Measurements from ENCODE around the gene XRRA1. TPM values are rescaled to one million over a fixed set of nuclear protein-coding genes. Genes with fewer than 3 reads are reported as not detected.

XRRA1 gene
- total and polyA plus RNA-seq, 4 donors = 2.4 to 27.8 (median 9.9) TPM

DNA sequence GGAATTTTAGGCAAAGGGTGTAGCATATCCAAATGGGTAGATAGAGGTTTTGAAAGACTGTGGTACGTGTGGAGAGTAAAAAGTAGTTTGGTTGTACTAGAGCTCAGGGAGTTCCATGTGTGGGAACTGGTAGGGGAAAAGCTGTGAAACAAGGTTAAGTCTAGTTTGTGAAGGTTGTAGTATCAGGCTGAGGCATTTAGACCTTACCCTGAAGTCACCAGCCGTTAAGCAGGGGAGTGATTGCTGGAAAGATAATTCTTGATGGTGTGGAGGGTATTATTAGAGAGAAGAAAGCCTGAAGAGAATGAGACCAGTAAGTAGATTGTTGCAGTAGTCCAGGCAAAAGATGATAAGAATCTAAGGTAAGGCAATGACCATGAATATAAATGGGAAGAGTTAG is 132.2 kb downstream of the XRRA1 start:
- no peaks in the 10 kb centered on the region for H3K9me3 ChIP-seq (ENCODE audit: control insufficient read depth in 4 of 4, insufficient read depth in 3 of 4, low read length in 3 of 4)
- H3K4me3 ChIP-seq = no peak overlapping the region
- TF ChIP-seq, protein P1, sequence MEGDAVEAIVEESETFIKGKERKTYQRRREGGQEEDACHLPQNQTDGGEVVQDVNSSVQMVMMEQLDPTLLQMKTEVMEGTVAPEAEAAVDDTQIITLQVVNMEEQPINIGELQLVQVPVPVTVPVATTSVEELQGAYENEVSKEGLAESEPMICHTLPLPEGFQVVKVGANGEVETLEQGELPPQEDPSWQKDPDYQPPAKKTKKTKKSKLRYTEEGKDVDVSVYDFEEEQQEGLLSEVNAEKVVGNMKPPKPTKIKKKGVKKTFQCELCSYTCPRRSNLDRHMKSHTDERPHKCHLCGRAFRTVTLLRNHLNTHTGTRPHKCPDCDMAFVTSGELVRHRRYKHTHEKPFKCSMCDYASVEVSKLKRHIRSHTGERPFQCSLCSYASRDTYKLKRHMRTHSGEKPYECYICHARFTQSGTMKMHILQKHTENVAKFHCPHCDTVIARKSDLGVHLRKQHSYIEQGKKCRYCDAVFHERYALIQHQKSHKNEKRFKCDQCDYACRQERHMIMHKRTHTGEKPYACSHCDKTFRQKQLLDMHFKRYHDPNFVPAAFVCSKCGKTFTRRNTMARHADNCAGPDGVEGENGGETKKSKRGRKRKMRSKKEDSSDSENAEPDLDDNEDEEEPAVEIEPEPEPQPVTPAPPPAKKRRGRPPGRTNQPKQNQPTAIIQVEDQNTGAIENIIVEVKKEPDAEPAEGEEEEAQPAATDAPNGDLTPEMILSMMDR (IDR thresholded peaks at IDR 0.05; ENCODE audit: control extremely low read depth, extremely low read depth) = no peak
- no peaks in the 10 kb centered on the region for H3K27me3 ChIP-seq (ENCODE audit: control insufficient read depth in 3 of 3, insufficient read depth in 3 of 3, low read length in 2 of 3)
- WGBS, 2 donors = 96 to 97% methylated on average over 2 of the region's 2 CpGs
- no peak for ATAC-seq (ENCODE audit: insufficient read depth, low FRiP score)
- no peak for DNase-seq
- H3K36me3 ChIP-seq (ENCODE audit: control insufficient read depth in 4 of 4, insufficient read depth in 4 of 4, low read length in 4 of 4) = peaks cover 5 to 23% (median 12%) of the 10 kb centered on the region in 4 donors
- no peak overlapping the region for H3K9ac ChIP-seq (ENCODE audit: insufficient read depth in 1 of 2, low read length in 2 of 2)
- peaks cover 2 to 23% (median 5%) of the 10 kb centered on the region in 5 donors for H3K4me1 ChIP-seq (ENCODE audit: control insufficient read depth in 5 of 5, insufficient read depth in 5 of 5, low read length in 5 of 5)
- no peak overlapping the region for H3K27ac ChIP-seq (ENCODE audit: low read depth in 1 of 2, low read length in 1 of 2)

DNA sequence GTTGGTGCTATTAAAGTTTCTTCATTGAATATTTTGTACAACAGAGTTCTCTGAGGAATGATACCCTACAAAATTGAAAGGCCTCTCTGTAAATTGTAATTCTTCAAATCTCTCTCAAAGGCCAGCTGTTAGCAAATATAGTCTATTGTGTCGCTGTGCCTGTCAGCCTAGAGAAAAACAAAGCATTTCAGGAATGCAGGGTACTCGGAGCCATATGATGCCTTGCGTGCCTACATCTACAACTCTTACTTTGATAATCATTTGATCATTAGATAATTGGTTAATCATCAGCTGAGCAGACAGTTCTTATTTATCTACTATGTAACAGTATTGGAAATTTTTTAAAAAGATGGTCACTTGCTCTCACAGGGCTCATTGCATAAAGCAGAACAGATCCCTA is 132.9 kb downstream of the XRRA1 start:
- Histone ChIP-seq H3K27ac (ENCODE audit: low read depth in 1 of 2, low read length in 1 of 2) (no peak overlapping the region), H3K36me3 (ENCODE audit: control insufficient read depth in 4 of 4, insufficient read depth in 4 of 4, low read length in 4 of 4) (peaks cover 5 to 24% (median 12%) of the 10 kb centered on the region in 4 donors), H3K4me1 (ENCODE audit: control insufficient read depth in 5 of 5, insufficient read depth in 5 of 5, low read length in 5 of 5) (peaks cover 2 to 23% (median 4%) of the 10 kb centered on the region in 5 donors), H3K9ac (ENCODE audit: insufficient read depth in 1 of 2, low read length in 2 of 2) (no peak overlapping the region), H3K9me3 (ENCODE audit: control insufficient read depth in 4 of 4, insufficient read depth in 3 of 4, low read length in 3 of 4) (no peaks in the 10 kb centered on the region), H3K27me3 (ENCODE audit: control insufficient read depth in 3 of 3, insufficient read depth in 3 of 3, low read length in 2 of 3) (no peaks in the 10 kb centered on the region), H3K4me3 (no peak overlapping the region)
- 69 to 83% methylated on average over 3 of the region's 3 CpGs for WGBS, 2 donors
- TF ChIP-seq, protein P1 (IDR thresholded peaks at IDR 0.05; ENCODE audit: control extremely low read depth, extremely low read depth) = no peak
- ATAC-seq (ENCODE audit: insufficient read depth, low FRiP score) = no peak
- DNase-seq = no peak

DNA sequence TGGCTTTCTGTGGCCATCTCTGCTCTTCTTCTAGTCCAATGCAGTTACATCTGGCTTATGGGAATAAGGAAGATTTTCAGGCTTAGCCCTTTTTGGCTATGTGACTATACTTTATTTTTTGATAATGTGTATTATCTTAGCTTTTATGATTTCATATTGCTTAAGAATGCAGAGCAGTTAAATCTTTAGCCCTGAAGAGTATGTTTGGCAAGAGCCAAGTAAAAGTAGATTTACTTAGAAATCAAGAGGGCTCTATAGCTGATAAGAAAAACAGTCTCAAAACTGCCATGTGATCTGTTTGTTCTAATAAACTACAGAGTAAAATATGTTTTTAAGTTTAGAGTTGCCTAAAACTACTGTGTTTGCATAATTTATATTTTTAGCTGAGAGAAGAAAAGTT is 139.1 kb downstream of the XRRA1 start:
- Histone ChIP-seq H3K27ac (ENCODE audit: low read depth in 1 of 2, low read length in 1 of 2) (no peak overlapping the region), H3K27me3 (ENCODE audit: control insufficient read depth in 3 of 3, insufficient read depth in 3 of 3, low read length in 2 of 3) (no peaks in the 10 kb centered on the region), H3K9me3 (ENCODE audit: control insufficient read depth in 4 of 4, insufficient read depth in 3 of 4, low read length in 3 of 4) (no peaks in the 10 kb centered on the region), H3K4me3 (no peak overlapping the region), H3K9ac (ENCODE audit: insufficient read depth in 1 of 2, low read length in 2 of 2) (peak overlapping the region in 1 of 2 donors; percentile 56), H3K36me3 (ENCODE audit: control insufficient read depth in 4 of 4, insufficient read depth in 4 of 4, low read length in 4 of 4) (peaks cover 0 to 6% (median 1%) of the 10 kb centered on the region in 4 donors), H3K4me1 (ENCODE audit: control insufficient read depth in 5 of 5, insufficient read depth in 5 of 5, low read length in 5 of 5) (peaks cover 2 to 17% (median 10%) of the 10 kb centered on the region in 5 donors)
- TF ChIP-seq, protein P1 (IDR thresholded peaks at IDR 0.05; ENCODE audit: control extremely low read depth, extremely low read depth) = no peak
- DNase-seq = peak in 2 of 3 donors; percentile 46 to 67
- ATAC-seq (ENCODE audit: insufficient read depth, low FRiP score) = no peak

DNA sequence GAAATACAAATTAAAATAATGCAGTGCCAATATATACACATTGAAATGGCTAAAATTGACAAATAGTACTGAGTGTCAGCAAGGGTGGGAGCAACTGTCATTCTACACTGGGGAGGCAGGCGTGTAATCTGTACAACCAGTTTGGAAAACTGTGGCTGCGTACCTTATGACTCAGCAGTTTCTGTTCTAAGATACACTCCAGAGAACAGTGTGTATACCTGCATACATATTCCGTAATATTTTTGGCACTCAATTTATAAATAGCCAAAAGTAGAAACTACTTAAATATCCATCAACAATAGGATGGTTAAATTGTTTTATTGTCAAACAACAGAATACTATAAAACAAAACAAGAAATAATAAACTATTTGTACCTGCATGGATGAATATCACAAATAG is 142.6 kb downstream of the XRRA1 start:
- WGBS, 2 donors = 75 to 82% methylated on average over 3 of the region's 3 CpGs
- Histone ChIP-seq H3K27ac (ENCODE audit: low read depth in 1 of 2, low read length in 1 of 2) (no peak overlapping the region), H3K27me3 (ENCODE audit: control insufficient read depth in 3 of 3, insufficient read depth in 3 of 3, low read length in 2 of 3) (no peaks in the 10 kb centered on the region), H3K9ac (ENCODE audit: insufficient read depth in 1 of 2, low read length in 2 of 2) (no peak overlapping the region), H3K4me3 (no peak overlapping the region), H3K9me3 (ENCODE audit: control insufficient read depth in 4 of 4, insufficient read depth in 3 of 4, low read length in 3 of 4) (no peaks in the 10 kb centered on the region), H3K4me1 (ENCODE audit: control insufficient read depth in 5 of 5, insufficient read depth in 5 of 5, low read length in 5 of 5) (peaks cover 0 to 17% (median 9%) of the 10 kb centered on the region in 5 donors), H3K36me3 (ENCODE audit: control insufficient read depth in 4 of 4, insufficient read depth in 4 of 4, low read length in 4 of 4) (peaks cover 0 to 3% (median 0%) of the 10 kb centered on the region in 4 donors)
- TF ChIP-seq, protein P1 (IDR thresholded peaks at IDR 0.05; ENCODE audit: control extremely low read depth, extremely low read depth) = no peak
- ATAC-seq (ENCODE audit: insufficient read depth, low FRiP score) (no peak), DNase-seq (no peak)
